ENCODE results near the gene DACT3.

- no peak for TF ChIP-seq CTCF (IDR thresholded peaks at IDR 0.05)
- TF ChIP-seq POLR2A (IDR thresholded peaks at IDR 0.05): no peak
These were observed 39.7 kb upstream of the DACT3 start for GRCh38 chr19:46700704-46701103.
